HepG2 (cell line): ENCODE measurements around the gene PURB. TPM values are rescaled to one million over a fixed set of nuclear protein-coding genes. Genes with fewer than 3 reads are reported as not detected.

Source experiments
- ATAC-seq: fragments of 200-7000 bp; cut with Tn5 transposase; 3 replicates; pipeline ENCODE4 v1.9.1; 2020; ENCODE audit warnings: mild to moderate bottlenecking, moderate library complexity
- BruUV-seq: library from RNA; stranded (reverse); fragments of 400-500 nt; replicated peaks from 2 replicates; lab custom pipeline; 2021; lab: Mats Ljungman, UMichigan
- CTCF ChIA-PET: fragments of 300-600 bp; formaldehyde crosslinking; extraction: SDS; loops from one replicate; lab custom pipeline; 2021; ENCODE audit warnings: low total read pairs, inconsistent platforms, low intra/inter-chr PET ratio; lab: Yijun Ruan, JAX
- POLR2A ChIA-PET: fragments of 350-600 bp; sonication (Branson Sonifier 250); formaldehyde crosslinking; loops from one replicate; lab custom pipeline; 2020; ENCODE audit warnings: antibody characterized with exemption, inconsistent platforms; lab: Yijun Ruan, JAX
- DNase-seq: peaks from one replicate; pipeline ENCODE4 v3.0.0-alpha.2; 2015; ENCODE audit warnings: low spot score
- FAIRE-seq: peaks from 3 replicates; lab custom pipeline; 2011; peaks lifted over from hg19 to GRCh38; lab: Jason Lieb, UNC
- H2AFZ ChIP-seq: one replicate; pipeline ENCODE4 v1.6.1; 2011; ENCODE audit warnings: low read length, inconsistent platforms
- H3K27ac ChIP-seq: fragments of 300-600 bp; 3 replicates; pipeline ENCODE4 v1.8.0; 2011; ENCODE audit warnings: mixed run types, mild to moderate bottlenecking, mixed read lengths, low read length, inconsistent platforms; ENCODE audit not compliant: insufficient read depth; ENCODE audit errors: extremely low read length
- H3K27me3 ChIP-seq, 2 experiments: fragments of 200-600 bp in 1 of 2; 2 replicates in 1 of 2; 3 replicates in 1 of 2; pipeline versions ENCODE4 v1.6.0 to v1.8.0; 2011; ENCODE audit warnings: low read length in 2 of 2, mild to moderate bottlenecking in 2 of 2, moderate library complexity in 2 of 2, inconsistent platforms in 1 of 2; ENCODE audit not compliant: insufficient read depth in 2 of 2, control insufficient read depth in 1 of 2
- H3K36me3 ChIP-seq, 2 experiments: fragments of 200-600 bp in 1 of 2; replicated peaks in 1 of 2; 2 replicates in 1 of 2; 3 replicates in 1 of 2; pipeline versions ENCODE4 v1.5.1 to v1.8.0; 2011; ENCODE audit warnings: low read length in 2 of 2, inconsistent platforms in 1 of 2; ENCODE audit not compliant: insufficient read depth in 2 of 2, control insufficient read depth in 1 of 2
- H3K4me1 ChIP-seq: 2 replicates; pipeline ENCODE4 v1.5.1; 2012; ENCODE audit warnings: low read length, inconsistent platforms; ENCODE audit not compliant: insufficient read depth
- H3K4me2 ChIP-seq: 2 replicates; pipeline ENCODE4 v1.6.0; 2011; ENCODE audit warnings: low read depth, low read length, inconsistent platforms
- H3K4me3 ChIP-seq, 3 experiments: fragments of 200-600 bp in 1 of 3; sonication (generic), shearing (Covaris generic) in 1 of 3; replicated peaks in 1 of 3; 2 replicates each; pipeline ENCODE4 v1.5.1; 2011 to 2016; ENCODE audit warnings: low read length in 3 of 3, inconsistent platforms in 2 of 3, low read depth in 2 of 3, mild to moderate bottlenecking in 2 of 3, control low read depth in 1 of 3, mixed read lengths in 1 of 3; ENCODE audit not compliant: insufficient read depth in 1 of 3
- H3K79me2 ChIP-seq: one replicate; pipeline ENCODE4 v1.6.1; 2011; ENCODE audit warnings: low read length, inconsistent platforms; ENCODE audit not compliant: insufficient read depth
- H3K9ac ChIP-seq: 2 replicates; pipeline ENCODE4 v1.6.0; 2011; ENCODE audit warnings: mild to moderate bottlenecking, low read depth, low read length, inconsistent platforms; ENCODE audit not compliant: insufficient read depth
- H3K9me3 ChIP-seq: 2 replicates; pipeline ENCODE4 v1.5.1; 2012; ENCODE audit warnings: mild to moderate bottlenecking, low read length
- H4K20me1 ChIP-seq: 2 replicates; pipeline ENCODE4 v1.6.0; 2011; ENCODE audit warnings: inconsistent platforms, mild to moderate bottlenecking, low read length, moderate library complexity; ENCODE audit not compliant: insufficient read depth
- BRCA1 ChIP-seq: sonication (generic); formaldehyde crosslinking; IDR thresholded peaks from 2 replicates; pipeline ENCODE4 v1.4.0; 2020; ENCODE audit warnings: missing genetic modification reagents
- MED8 ChIP-seq: sonication (generic); formaldehyde crosslinking; IDR thresholded peaks from 2 replicates; pipeline ENCODE4 v1.8.1; 2023; ENCODE audit warnings: mild to moderate bottlenecking, missing genetic modification reagents; ENCODE audit not compliant: insufficient replicate concordance
- MEIS1 ChIP-seq: sonication (generic); formaldehyde crosslinking; IDR thresholded peaks from 2 replicates; pipeline ENCODE4 v1.9.0; 2021; ENCODE audit warnings: mild to moderate bottlenecking, missing genetic modification reagents, moderate library complexity, borderline replicate concordance
- MXI1 ChIP-seq: IDR thresholded peaks from 3 replicates; pipeline ENCODE4 v1.6.1; 2012; ENCODE audit warnings: low read depth, low read length, inconsistent platforms, borderline replicate concordance
- NR2F6 ChIP-seq, 2 experiments: IDR thresholded peaks; 2 replicates each; pipeline ENCODE4 v1.6.1; 2016; ENCODE audit warnings: antibody characterized with exemption in 1 of 2, mild to moderate bottlenecking in 1 of 2
- RNF2 ChIP-seq: fragments of 450-650 bp; conservative IDR thresholded peaks from 2 replicates; pipeline ENCODE4 v1.6.1; 2016; ENCODE audit warnings: low read depth
- SIX4 ChIP-seq: sonication (generic); formaldehyde crosslinking; IDR thresholded peaks from 2 replicates; pipeline ENCODE4 v1.4.0; 2020; ENCODE audit warnings: missing genetic modification reagents
- ZNF224 ChIP-seq: sonication (generic); formaldehyde crosslinking; IDR thresholded peaks from 2 replicates; pipeline ENCODE4 v1.5.0; 2020; ENCODE audit warnings: mild to moderate bottlenecking, missing genetic modification reagents
- ZNF234 ChIP-seq: sonication (generic); formaldehyde crosslinking; conservative IDR thresholded peaks from 2 replicates; pipeline ENCODE4 v1.5.1; 2020; ENCODE audit warnings: mild to moderate bottlenecking, missing genetic modification reagents
- ZNF326 ChIP-seq: sonication (generic); formaldehyde crosslinking; IDR thresholded peaks from 2 replicates; pipeline ENCODE4 v1.4.0; 2020; ENCODE audit warnings: missing genetic modification reagents, borderline replicate concordance
- ZNF703 ChIP-seq: sonication (generic); formaldehyde crosslinking; IDR thresholded peaks from 2 replicates; pipeline ENCODE4 v1.5.1; 2020; ENCODE audit warnings: missing genetic modification reagents, mild to moderate bottlenecking, moderate library complexity, borderline replicate concordance
- WGBS: methylation state at CpG from one replicate; pipeline ENCODE4 v1.1.6; 2017; ENCODE audit warnings: low lambda C conversion rate; 5-methylcytosine and 5-hydroxymethylcytosine counted together
- in situ Hi-C: cut with HindIII; loops from 2 replicates; pipeline ENCODE4 v1.10.0; 2017; ENCODE audit warnings: low pct_unique_long_range_greater_than_20kb; ENCODE audit not compliant: extremely low pct_ligation_motif_present
- intact Hi-C: fragments of 100-400 bp; cut with micrococcal nuclease; formaldehyde crosslinking; loops from one replicate; pipeline ENCODE4 v1.10.0; 2022; ENCODE audit not compliant: unreplicated experiment
- polyA plus RNA-seq, 8 experiments: library from polyadenylated mRNA; depleted of rRNA in 3 of 8; stranded (reverse) in 7 of 8; unstranded in 1 of 8; fragments of >200 nt; fragmentation: Illumina TruSeq in 4 of 8; extraction: Trizol in 4 of 8; gene quantifications; 2 replicates each; pipeline versions ENCODE4 v1.2.1 to v1.2.3, GENCODE V29; 2011 to 2016; ENCODE audit warnings: low read depth in 4 of 8, missing spikeins in 1 of 8, mixed read lengths in 1 of 8; ENCODE audit not compliant: insufficient read depth in 1 of 8
- total RNA-seq, 5 experiments: library from RNA; depleted of rRNA; stranded (reverse); fragments of >200 nt; fragmentation: Illumina TruSeq; extraction: Trizol; gene quantifications; 2 replicates each; pipeline ENCODE4 v1.2.3, GENCODE V29; 2016; ENCODE audit warnings: low read depth in 1 of 5
- TF ChIP-seq, protein P1 (sequence below): sonication (generic); formaldehyde crosslinking; IDR thresholded peaks from 2 replicates; pipeline ENCODE4 v1.5.0; 2020; ENCODE audit warnings: mild to moderate bottlenecking, missing genetic modification reagents
- TF ChIP-seq, protein P2 (sequence below): IDR thresholded peaks from 2 replicates; pipeline ENCODE4 v1.6.1; 2016; ENCODE audit warnings: low read depth
- TF ChIP-seq, protein P3 (sequence below): sonication (generic); formaldehyde crosslinking; IDR thresholded peaks from 2 replicates; pipeline ENCODE4 v1.5.1; 2020; ENCODE audit warnings: missing genetic modification reagents, mild to moderate bottlenecking, borderline replicate concordance
- TF ChIP-seq, protein P4 (sequence below): IDR thresholded peaks from 2 replicates; pipeline ENCODE4 v1.6.1; 2016; ENCODE audit warnings: missing compliant biosample characterization, missing genetic modification reagents, borderline replicate concordance
- TF ChIP-seq, protein P5 (sequence below): sonication (generic); formaldehyde crosslinking; IDR thresholded peaks from 2 replicates; pipeline ENCODE4 v1.9.0; 2022; ENCODE audit warnings: missing genetic modification reagents, mild to moderate bottlenecking, borderline replicate concordance

The PURB gene
- total and polyA plus RNA-seq, 2 of the 13 experiments (the other 11 are each of a cell fraction or from before 2014, with no cell fraction given): 2.3 to 4.3 TPM

DNA sequence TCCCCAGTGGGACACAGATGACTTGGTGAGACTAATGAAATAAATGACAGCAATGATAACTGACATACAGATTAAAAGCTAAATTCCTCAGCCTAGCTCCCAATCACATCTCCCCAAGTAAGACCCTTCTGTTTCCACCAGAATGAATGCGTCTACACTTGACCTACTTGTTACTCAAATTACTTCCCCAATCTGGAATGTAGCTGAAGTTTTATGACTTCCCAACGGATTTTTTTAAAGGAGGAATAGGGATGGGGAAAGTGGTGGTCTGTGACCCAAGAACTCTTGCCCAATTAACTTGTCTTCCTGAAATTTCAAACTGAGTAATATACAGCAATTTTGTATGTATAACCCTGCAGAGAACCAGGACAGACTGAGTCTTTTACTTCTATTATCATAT lies 46.6 kb downstream of the PURB start (continued):
- no peak for TF ChIP-seq ZNF703 (CRISPR knock-in tag)
- TF ChIP-seq, protein P1, sequence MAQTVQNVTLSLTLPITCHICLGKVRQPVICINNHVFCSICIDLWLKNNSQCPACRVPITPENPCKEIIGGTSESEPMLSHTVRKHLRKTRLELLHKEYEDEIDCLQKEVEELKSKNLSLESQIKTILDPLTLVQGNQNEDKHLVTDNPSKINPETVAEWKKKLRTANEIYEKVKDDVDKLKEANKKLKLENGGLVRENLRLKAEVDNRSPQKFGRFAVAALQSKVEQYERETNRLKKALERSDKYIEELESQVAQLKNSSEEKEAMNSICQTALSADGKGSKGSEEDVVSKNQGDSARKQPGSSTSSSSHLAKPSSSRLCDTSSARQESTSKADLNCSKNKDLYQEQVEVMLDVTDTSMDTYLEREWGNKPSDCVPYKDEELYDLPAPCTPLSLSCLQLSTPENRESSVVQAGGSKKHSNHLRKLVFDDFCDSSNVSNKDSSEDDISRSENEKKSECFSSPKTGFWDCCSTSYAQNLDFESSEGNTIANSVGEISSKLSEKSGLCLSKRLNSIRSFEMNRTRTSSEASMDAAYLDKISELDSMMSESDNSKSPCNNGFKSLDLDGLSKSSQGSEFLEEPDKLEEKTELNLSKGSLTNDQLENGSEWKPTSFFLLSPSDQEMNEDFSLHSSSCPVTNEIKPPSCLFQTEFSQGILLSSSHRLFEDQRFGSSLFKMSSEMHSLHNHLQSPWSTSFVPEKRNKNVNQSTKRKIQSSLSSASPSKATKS (CRISPR knock-in tag): no peak
- TF ChIP-seq RNF2: no peak
- no peak for TF ChIP-seq ZNF326
- TF ChIP-seq MED8: no peak
- no peak for TF ChIP-seq SIX4

DNA sequence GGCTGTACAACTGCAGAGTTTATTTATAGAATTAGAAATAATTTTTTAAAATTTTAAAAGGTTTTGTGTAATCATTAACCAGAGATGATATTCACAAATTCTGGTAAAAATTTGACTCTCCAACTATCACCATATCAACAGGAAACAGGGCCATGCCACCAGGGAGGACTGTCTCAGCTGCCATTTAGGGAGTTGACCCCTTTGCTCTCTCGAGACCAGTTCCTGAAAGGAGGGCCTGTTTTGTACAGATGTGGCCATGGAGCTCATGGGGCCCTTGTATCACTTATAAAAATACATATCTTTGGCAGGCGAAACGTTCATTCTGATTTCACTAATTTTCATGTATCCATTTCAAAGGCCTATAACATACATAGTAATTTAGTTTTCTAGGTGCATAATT lies 57.8 kb downstream of the PURB start:
- Histone ChIP-seq H3K9ac (no peak overlapping the region), H3K4me2 (no peak overlapping the region), H3K4me3 (no peak overlapping the region), H3K9me3 (no peaks in the 10 kb centered on the region), H4K20me1 (no peaks in the 10 kb centered on the region), H3K36me3 (peaks cover 9 to 50% of the 10 kb centered on the region in 2 experiments), H3K27ac (no peak overlapping the region), H3K4me1 (no peaks in the 10 kb centered on the region), H3K27me3 (no peaks in the 10 kb centered on the region), H2AFZ (no peak overlapping the region), H3K79me2 (no peaks in the 10 kb centered on the region)
- in situ Hi-C loops (no loop called here), intact Hi-C loops (no loop called here)
- POLR2A ChIA-PET: no interaction called here
- no peak for ATAC-seq
- no TSS peak for BruUV-seq
- 95% methylated on average over 3 of the region's 3 CpGs for WGBS
- no peak for FAIRE-seq
- CTCF ChIA-PET: no interaction called here
- DNase-seq: no peak
- TF ChIP-seq, protein P2, sequence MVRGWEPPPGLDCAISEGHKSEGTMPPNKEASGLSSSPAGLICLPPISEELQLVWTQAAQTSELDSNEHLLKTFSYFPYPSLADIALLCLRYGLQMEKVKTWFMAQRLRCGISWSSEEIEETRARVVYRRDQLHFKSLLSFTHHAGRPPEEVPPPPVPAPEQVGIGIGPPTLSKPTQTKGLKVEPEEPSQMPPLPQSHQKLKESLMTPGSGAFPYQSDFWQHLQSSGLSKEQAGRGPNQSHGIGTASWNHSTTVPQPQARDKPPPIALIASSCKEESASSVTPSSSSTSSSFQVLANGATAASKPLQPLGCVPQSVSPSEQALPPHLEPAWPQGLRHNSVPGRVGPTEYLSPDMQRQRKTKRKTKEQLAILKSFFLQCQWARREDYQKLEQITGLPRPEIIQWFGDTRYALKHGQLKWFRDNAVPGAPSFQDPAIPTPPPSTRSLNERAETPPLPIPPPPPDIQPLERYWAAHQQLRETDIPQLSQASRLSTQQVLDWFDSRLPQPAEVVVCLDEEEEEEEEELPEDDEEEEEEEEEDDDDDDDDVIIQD: no peak
- TF ChIP-seq, protein P3, sequence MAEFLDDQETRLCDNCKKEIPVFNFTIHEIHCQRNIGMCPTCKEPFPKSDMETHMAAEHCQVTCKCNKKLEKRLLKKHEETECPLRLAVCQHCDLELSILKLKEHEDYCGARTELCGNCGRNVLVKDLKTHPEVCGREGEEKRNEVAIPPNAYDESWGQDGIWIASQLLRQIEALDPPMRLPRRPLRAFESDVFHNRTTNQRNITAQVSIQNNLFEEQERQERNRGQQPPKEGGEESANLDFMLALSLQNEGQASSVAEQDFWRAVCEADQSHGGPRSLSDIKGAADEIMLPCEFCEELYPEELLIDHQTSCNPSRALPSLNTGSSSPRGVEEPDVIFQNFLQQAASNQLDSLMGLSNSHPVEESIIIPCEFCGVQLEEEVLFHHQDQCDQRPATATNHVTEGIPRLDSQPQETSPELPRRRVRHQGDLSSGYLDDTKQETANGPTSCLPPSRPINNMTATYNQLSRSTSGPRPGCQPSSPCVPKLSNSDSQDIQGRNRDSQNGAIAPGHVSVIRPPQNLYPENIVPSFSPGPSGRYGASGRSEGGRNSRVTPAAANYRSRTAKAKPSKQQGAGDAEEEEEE (CRISPR knock-in tag): no peak
- TF ChIP-seq NR2F6 (IDR thresholded peaks at IDR 0.05): no peak
- TF ChIP-seq NR2F6 (CRISPR knock-in tag; IDR thresholded peaks at IDR 0.05): no peak
- no peak for TF ChIP-seq MEIS1 (CRISPR knock-in tag)
- no peak for TF ChIP-seq MXI1
- no peak for TF ChIP-seq ZNF234 (CRISPR knock-in tag)
- no peak for TF ChIP-seq BRCA1
- no peak for TF ChIP-seq ZNF224
- TF ChIP-seq, protein P4, sequence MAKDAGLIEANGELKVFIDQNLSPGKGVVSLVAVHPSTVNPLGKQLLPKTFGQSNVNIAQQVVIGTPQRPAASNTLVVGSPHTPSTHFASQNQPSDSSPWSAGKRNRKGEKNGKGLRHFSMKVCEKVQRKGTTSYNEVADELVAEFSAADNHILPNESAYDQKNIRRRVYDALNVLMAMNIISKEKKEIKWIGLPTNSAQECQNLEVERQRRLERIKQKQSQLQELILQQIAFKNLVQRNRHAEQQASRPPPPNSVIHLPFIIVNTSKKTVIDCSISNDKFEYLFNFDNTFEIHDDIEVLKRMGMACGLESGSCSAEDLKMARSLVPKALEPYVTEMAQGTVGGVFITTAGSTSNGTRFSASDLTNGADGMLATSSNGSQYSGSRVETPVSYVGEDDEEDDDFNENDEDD: no peak
- TF ChIP-seq, protein P5, sequence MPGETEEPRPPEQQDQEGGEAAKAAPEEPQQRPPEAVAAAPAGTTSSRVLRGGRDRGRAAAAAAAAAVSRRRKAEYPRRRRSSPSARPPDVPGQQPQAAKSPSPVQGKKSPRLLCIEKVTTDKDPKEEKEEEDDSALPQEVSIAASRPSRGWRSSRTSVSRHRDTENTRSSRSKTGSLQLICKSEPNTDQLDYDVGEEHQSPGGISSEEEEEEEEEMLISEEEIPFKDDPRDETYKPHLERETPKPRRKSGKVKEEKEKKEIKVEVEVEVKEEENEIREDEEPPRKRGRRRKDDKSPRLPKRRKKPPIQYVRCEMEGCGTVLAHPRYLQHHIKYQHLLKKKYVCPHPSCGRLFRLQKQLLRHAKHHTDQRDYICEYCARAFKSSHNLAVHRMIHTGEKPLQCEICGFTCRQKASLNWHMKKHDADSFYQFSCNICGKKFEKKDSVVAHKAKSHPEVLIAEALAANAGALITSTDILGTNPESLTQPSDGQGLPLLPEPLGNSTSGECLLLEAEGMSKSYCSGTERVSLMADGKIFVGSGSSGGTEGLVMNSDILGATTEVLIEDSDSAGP (CRISPR knock-in tag): no peak
